Activated naive CD8-positive, alpha-beta T cell treated with anti-CD3 and anti-CD28 coated beads for 36 hours (primary cell): Measurements from ENCODE around the gene MANEAL. TPM values are rescaled to one million over a fixed set of nuclear protein-coding genes. Genes with fewer than 3 reads are reported as not detected.
A peak's percentile ranks its signal among the peaks of the same experiment; 100 is the strongest.
"Not testable (repeated sequence)": the region's sequence is repeated elsewhere in the genome, so short reads cannot be mapped to it uniquely, and the experiment has no call there.

Experiments used
- DNase-seq: peaks from one replicate; pipeline ENCODE4 v3.0.0; 2021
- H3K27ac Mint-ChIP-seq: one replicate; pipeline ENCODE4 v1.8.0; 2022; ENCODE audit warnings: mild to moderate bottlenecking, moderate library complexity, mixed read lengths
- H3K27me3 Mint-ChIP-seq: one replicate; pipeline ENCODE4 v1.8.0; 2022; ENCODE audit warnings: mild to moderate bottlenecking, mixed read lengths
- H3K36me3 Mint-ChIP-seq: one replicate; pipeline ENCODE4 v1.8.0; 2021; ENCODE audit warnings: mild to moderate bottlenecking, mixed read lengths
- H3K4me1 Mint-ChIP-seq: one replicate; pipeline ENCODE4 v1.8.0; 2021; ENCODE audit warnings: mixed read lengths
- H3K4me3 Mint-ChIP-seq: one replicate; pipeline ENCODE4 v1.8.0; 2022; ENCODE audit warnings: mild to moderate bottlenecking, moderate library complexity, mixed read lengths
- H3K9me3 Mint-ChIP-seq: one replicate; pipeline ENCODE4 v1.8.0; 2022; ENCODE audit warnings: mixed read lengths
- total RNA-seq, 2 experiments: library from RNA; stranded (reverse); gene quantifications; one replicate each; pipeline ENCODE4 v1.2.3, GENCODE V29; 2021

Gene MANEAL
- total RNA-seq, 2 experiments from 2014 or later: 1.5 TPM

DNA sequence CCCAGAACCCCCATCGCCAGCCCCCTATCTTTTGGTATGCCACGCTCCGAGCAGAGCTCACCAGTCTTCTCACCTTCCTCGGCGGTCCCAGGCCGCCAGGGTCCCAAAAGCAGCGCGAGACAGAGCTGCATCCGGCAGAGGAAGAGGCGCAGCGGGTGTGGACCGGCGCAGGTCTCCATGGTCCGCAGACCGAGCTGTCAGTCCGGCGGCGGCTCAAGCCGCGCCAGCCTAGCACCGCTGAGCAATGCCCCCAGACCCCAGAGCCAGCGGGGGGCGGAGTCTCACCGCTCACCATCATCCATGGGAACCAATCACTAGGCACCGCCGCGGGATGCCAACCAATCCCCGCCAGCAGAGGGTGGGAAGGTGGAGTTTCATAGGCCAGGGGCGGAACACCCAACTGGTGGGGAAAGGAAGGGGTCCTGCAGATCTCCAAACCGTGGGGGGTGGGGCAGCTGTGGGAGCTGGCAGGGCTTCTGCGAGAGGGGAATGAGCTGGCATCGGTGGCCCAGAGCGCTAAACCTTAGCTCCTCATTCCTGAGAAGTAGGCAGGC lies 28.7 kb upstream of the MANEAL start, which contains the start of gene EPHA10:
Gene EPHA10 (minus strand): TSS at position 233 of the 554 bp plus-strand sequence. CDS start 54 bp downstream, at position 179.
- H3K36me3 Mint-ChIP-seq: peaks cover 2% of the 10 kb centered on the region
- peak within 1 kb of the TSS; percentile 39 for H3K4me3 Mint-ChIP-seq
- peaks cover 80% of the 10 kb centered on the region for H3K27me3 Mint-ChIP-seq
- peaks cover 17% of the 10 kb centered on the region for H3K4me1 Mint-ChIP-seq
- DNase-seq: no peak
- H3K9me3 Mint-ChIP-seq: peaks cover 6% of the 10 kb centered on the region
- no peak within 1 kb of the TSS for H3K27ac Mint-ChIP-seq

DNA sequence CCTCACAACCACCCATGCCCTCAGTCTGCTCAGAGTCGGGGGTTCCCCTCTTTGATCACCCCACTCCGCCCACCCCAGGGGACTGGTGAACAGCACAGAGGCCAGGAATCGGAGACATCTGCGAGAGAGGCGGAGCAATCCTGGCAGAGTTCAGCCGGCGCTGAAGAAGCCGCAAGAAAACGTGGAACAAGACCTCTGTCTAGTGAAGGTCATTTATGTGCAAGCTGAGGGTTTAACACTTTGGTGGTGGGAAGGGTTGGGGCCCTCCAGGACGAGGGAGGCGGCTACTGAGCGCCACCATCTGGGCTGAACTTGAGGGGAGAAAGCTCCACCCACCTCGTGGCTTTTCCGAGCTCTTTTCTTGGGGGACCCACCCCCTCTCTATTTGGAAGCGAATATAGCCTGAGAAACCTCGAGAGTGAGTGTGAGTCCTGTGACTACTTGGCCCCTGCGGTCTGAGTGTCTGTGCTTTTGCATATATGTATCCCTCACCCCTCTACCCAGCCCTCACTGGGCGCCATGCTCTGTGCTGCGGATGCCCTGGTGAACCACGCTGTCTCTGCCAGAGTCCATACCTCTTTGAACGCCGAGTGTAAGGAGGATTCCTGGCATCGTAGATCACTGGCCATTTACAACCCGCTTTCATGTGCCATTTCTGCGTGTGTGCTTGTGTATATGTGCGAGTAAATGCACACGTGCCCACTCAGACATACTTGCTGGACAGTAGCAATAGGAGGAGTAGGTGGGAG lies 27.6 kb upstream of the MANEAL start:
- Mint-ChIP-seq H3K27me3 (peaks cover 89% of the 10 kb centered on the region), H3K4me1 (peaks cover 17% of the 10 kb centered on the region), H3K4me3 (peak overlapping the region; percentile 38), H3K27ac (no peak overlapping the region), H3K36me3 (peaks cover 2% of the 10 kb centered on the region), H3K9me3 (peaks cover 6% of the 10 kb centered on the region)
- DNase-seq: peak; percentile 38

DNA sequence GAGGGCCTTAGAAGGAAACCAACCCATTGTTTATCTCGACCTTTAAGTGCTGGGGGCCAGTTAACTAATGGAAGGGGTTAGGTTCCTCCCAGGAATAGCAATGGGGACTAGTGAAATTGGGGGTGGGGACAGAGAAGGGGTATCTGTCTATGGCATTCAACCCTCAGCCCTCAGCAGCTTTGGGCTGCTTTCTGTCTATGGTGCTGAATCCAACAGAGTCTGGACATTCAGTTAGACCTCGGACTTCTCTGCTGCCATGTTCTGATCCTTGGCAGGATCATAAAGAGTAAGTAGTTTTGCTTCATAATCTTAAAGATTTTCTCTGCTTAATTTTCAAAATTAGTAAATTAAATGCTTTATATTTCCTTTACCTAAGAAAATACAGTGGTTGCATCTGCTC lies 26.2 kb upstream of the MANEAL start:
- peaks cover 6% of the 10 kb centered on the region for H3K9me3 Mint-ChIP-seq
- peaks cover 2% of the 10 kb centered on the region for H3K36me3 Mint-ChIP-seq
- DNase-seq: no peak
- H3K27ac Mint-ChIP-seq: no peak overlapping the region
- H3K4me3 Mint-ChIP-seq: no peak overlapping the region
- H3K27me3 Mint-ChIP-seq: peaks cover 84% of the 10 kb centered on the region
- H3K4me1 Mint-ChIP-seq: peaks cover 17% of the 10 kb centered on the region

DNA sequence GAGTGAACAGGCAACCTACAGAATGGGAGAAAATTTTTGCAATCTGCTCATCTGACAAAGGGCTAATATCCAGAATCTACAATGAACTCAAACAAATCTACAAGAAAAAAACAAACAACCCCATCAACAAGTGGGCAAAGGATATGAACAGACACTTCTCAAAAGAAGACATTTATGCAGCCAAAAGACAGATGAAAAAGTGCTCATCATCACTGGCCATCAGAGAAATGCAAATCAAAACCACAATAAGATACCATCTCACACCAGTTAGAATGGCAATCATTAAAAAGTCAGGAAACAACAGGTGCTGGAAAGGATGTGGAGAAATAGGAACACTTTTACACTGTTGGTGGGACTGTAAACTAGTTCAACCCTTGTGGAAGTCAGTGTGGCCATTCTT lies 22.2 kb upstream of the MANEAL start:
- H3K27me3 Mint-ChIP-seq: peaks cover 56% of the 10 kb centered on the region
- H3K4me3 Mint-ChIP-seq, H3K36me3 Mint-ChIP-seq, H3K27ac Mint-ChIP-seq, DNase-seq, H3K4me1 Mint-ChIP-seq, H3K9me3 Mint-ChIP-seq: not testable (repeated sequence)

DNA sequence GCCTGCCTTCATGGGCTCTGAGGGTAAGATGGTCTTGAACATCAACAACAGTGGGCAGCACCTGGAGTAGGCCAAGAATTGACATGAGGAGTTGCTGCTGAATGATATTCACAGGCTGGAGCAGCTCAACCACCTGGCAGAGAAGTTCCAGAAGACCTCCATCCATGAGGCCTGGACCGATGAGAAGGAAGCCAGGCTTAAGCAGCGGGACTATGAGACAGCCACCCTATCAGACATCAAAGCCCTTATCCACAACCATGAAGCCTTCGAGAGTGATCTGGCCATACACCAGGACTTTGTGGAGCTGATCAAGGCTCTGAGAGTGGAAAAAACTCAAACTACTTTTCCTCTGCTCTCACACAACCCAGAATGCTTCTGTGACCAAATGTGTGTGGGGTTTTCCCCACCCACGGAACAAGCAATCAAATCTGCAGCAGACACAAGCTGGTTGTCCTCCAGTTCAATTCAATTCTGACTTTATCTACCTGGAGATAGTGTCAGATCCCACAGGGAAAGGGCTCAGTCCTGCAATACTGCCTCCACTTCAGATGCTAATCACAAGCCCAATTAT lies 16.6 kb upstream of the MANEAL start:
- H3K36me3 Mint-ChIP-seq: no peaks in the 10 kb centered on the region
- H3K27ac Mint-ChIP-seq: peak overlapping the region; percentile 44
- peaks cover 22% of the 10 kb centered on the region for H3K27me3 Mint-ChIP-seq
- DNase-seq: peak; percentile 46
- H3K4me3 Mint-ChIP-seq: no peak overlapping the region
- no peaks in the 10 kb centered on the region for H3K9me3 Mint-ChIP-seq
- peaks cover 12% of the 10 kb centered on the region for H3K4me1 Mint-ChIP-seq

DNA sequence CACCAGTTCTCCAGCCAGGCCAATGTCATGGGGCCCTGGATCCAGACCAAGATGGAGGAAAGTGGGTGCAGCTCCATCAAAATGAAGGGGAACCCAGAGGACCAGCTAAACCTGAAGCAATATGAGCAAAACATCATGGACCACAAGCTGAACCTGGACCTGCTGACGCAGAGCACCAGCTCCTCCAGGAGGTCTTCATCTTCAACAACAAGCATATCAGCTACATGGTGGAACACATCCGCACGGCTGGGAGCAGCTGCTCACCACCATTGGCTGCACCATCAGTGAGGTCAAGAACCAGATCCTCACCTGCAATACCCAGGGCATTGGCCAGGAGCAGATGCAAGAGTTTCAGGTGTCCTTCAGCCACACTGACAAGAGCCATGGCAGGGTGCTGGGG lies 15.0 kb upstream of the MANEAL start:
- Mint-ChIP-seq H3K27ac (no peak overlapping the region), H3K36me3 (no peaks in the 10 kb centered on the region), H3K27me3 (peaks cover 12% of the 10 kb centered on the region), H3K4me3 (no peak overlapping the region), H3K4me1 (peaks cover 12% of the 10 kb centered on the region), H3K9me3 (no peaks in the 10 kb centered on the region)
- no peak for DNase-seq

DNA sequence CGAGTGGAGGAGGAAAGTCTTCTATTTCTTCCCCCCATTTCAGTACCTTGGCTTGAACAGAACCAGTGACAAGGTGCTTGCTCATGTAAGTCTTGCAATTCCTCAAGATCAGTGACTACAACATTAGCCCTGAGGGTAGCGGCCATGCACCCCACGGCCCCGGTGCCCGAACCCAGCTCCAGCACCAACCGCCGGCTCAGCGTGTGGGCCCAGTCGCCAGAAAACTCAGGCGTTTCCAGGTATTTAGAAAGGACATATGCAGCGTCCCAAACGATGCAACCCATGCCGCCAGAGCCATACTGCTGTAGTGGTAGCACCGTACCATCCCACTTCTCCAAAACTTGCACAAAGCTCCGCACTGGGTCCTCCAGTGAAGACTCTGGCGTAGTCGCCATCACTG lies 11.2 kb upstream of the MANEAL start:
- no peak overlapping the region for H3K27ac Mint-ChIP-seq

DNA sequence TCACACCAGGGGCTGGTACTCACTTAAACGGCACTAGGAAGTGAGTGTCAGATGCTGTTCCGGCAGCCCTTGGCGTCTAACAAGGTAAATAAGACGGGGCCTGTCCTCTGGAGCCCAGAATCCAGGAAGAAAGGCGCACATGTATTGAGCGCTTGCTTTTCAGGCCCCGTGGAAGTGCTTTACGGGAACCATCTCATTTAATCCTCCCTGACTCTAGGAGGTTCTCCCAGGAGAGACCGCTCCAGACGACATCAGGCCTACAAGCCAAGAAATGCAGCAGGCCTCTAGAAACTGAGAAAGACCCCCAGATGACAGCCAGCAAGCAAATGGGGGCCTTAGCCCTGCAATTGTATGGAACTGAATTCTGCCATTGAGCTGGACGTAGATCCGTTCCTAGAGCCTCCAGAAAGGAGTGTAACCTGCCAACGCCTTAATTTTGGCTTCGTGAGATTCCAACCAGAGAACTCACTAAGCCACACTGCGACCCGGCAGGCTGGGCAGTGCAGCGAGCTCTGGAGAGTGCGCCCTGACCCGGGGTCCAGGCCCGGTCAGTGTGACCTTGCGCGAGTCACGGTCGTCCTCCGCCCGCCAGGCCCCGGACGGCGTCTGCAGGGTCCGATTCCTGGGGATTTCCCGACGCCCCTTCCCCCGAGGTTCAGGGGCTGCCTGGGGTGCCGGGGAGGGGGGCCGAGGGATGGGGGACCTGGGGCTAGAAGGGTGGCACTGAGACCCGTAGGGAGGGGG lies 532 bp upstream of the MANEAL start:
- H3K27ac Mint-ChIP-seq: no peak overlapping the region
- no peaks in the 10 kb centered on the region for H3K9me3 Mint-ChIP-seq
- H3K4me3 Mint-ChIP-seq: peak overlapping the region; percentile 14
- peaks cover 48% of the 10 kb centered on the region for H3K27me3 Mint-ChIP-seq
- no peaks in the 10 kb centered on the region for H3K36me3 Mint-ChIP-seq
- H3K4me1 Mint-ChIP-seq: peaks cover 15% of the 10 kb centered on the region
- DNase-seq: no peak

More for the DNA sequence above, 11.2 kb upstream of the MANEAL start:
- no peaks in the 10 kb centered on the region for H3K9me3 Mint-ChIP-seq
- no peaks in the 10 kb centered on the region for H3K36me3 Mint-ChIP-seq
- peaks cover under 1% of the 10 kb centered on the region for H3K4me1 Mint-ChIP-seq
- no peak overlapping the region for H3K4me3 Mint-ChIP-seq
- peaks cover 27% of the 10 kb centered on the region for H3K27me3 Mint-ChIP-seq
- no peak for DNase-seq

DNA sequence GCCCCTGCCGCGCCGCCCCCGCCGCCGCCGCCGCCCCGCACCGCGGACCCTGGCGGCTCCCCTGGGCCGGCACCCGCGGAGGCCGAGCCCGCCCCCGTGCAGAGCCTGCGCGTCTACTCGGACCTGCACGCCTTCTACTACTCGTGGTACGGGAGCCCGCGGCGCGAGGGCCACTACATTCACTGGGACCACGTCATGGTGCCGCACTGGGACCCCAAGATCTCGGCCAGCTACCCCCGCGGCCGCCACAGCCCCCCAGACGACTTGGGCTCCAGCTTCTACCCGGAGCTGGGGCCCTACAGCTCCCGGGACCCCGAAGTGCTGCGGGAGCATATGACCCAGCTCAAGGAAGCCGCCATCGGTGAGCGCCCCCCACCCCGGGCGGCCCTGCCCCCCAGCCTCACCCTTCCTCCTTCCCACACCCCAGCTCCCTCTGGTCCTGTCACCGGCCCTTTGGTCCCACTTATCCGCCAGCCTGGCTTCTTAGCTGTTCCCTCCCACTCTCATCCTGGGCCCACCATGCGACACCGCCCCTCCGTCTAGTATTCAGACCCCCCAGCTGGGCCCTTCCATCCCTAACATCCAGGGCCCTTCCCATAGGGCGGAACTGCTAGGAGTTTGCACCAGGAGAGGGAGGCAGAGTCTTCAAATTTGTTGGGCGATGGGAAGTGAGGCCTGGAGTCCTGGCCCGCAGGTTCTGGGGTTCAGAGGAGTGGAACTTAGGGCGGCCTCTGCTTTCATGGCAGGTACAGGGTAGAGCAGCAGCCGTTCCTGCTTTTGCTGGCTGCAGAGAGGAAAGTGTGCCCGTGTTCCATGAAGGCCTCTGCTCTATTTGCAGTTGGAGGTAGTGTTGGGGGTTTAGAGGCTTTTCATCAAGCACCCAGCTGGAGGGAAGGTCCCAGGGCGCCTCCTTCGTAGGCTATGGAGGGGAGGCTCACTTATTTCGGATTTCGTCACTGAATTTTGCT lies 1.0 kb downstream of the MANEAL start:
- Mint-ChIP-seq H3K9me3 (no peaks in the 10 kb centered on the region), H3K4me1 (peaks cover 15% of the 10 kb centered on the region), H3K4me3 (peak overlapping the region; percentile 66), H3K36me3 (peaks cover 3% of the 10 kb centered on the region), H3K27ac (no peak overlapping the region), H3K27me3 (peaks cover 39% of the 10 kb centered on the region)
- no peak for DNase-seq

DNA sequence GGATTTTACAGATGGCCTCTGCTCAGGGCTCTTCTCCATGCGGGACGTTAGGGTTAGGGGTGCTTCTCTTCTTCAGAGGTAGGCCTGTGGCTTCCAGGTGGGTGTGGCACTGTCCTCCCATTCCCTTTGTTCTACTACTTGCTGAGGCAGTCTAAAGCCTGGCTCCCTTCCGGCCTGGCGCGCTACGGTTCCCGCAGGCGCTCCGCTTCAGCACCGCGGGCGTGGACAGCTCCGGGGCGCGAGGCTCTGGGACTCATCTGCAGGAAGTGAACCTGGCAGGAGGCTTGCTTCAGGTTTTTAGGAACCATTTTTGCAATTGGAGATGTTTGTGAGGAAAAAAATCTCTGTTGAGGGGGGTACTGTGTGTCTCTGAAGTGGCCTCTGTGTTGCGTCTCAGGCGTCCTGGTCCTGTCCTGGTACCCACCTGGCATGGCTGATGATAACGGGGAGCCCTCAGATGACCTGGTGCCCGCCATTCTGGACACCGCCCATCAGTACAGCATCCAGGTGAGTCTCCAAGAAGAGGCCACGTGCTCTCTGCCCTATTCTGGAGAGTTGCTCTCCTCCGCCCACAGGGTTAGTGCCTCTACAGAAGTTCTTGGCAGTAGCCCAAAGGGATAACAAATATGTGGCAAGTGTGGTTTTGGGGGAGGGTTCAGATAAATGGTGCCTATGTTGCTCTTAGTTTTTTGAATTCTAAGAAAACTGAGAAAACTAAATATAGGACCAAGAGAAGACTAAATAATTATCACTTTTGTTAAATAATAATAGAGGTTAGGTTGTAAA lies 1.9 kb downstream of the MANEAL start:
- Mint-ChIP-seq H3K4me1 (peaks cover 15% of the 10 kb centered on the region), H3K27me3 (peaks cover 39% of the 10 kb centered on the region), H3K27ac (no peak overlapping the region), H3K36me3 (peaks cover 3% of the 10 kb centered on the region), H3K9me3 (no peaks in the 10 kb centered on the region), H3K4me3 (peak overlapping the region; percentile 62)
- DNase-seq: peak; percentile 61

DNA sequence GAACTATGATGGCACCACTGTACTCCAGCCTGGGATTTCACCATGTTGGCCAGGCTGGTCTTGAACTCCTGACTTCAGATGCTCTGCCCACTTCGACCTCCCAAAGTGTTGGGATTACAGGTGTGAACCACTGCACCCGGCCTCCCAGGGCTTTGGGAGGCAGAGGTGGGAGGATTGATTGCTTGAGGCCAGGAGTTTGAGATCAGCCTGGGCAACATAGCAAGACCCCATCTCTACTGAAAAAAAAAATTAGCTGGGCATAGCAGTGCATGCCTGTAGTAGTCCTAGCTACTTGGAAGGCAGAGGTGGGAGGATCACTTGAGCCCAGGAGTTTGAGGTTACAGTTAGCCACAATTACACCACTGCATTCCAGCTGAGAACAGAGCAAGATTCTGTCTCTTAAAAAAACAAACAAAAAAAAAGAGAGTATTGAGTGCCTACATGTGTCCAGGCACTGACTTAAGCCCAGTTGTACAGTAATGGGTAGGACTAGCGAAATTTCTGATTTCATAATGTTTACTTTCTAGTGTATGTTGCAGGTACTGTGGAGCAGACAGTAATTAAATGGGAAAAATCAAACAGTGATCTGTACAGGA lies 4.2 kb downstream of the MANEAL start:
- peaks cover 20% of the 10 kb centered on the region for H3K27me3 Mint-ChIP-seq
- H3K4me1 Mint-ChIP-seq: peaks cover 15% of the 10 kb centered on the region
- DNase-seq: no peak
- no peaks in the 10 kb centered on the region for H3K9me3 Mint-ChIP-seq
- peaks cover 16% of the 10 kb centered on the region for H3K36me3 Mint-ChIP-seq
- no peak overlapping the region for H3K27ac Mint-ChIP-seq
- no peak overlapping the region for H3K4me3 Mint-ChIP-seq

DNA sequence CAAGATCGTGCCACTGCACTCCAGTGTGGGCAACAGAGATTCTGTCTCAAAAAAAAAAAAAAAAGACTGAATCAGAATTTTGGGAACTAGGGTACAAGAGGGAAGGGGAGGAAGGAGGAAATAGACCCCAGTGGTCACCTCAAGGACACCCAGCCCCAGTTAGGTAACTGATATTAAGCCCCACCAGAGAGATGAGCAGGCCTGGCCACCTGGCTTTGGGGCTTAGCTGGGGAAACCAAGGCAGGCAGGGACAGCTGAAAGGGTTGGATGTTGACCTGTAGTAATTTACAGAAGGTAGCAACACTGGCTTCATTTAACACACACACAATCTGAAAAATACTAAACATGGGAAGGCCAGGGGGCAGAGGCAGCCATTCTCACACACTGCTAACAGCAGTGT lies 8.8 kb downstream of the MANEAL start:
- Mint-ChIP-seq H3K27ac (no peak overlapping the region), H3K9me3 (no peaks in the 10 kb centered on the region), H3K27me3 (no peaks in the 10 kb centered on the region), H3K4me1 (peaks cover 18% of the 10 kb centered on the region), H3K36me3 (peaks cover 57% of the 10 kb centered on the region), H3K4me3 (no peak overlapping the region)
- DNase-seq: no peak

DNA sequence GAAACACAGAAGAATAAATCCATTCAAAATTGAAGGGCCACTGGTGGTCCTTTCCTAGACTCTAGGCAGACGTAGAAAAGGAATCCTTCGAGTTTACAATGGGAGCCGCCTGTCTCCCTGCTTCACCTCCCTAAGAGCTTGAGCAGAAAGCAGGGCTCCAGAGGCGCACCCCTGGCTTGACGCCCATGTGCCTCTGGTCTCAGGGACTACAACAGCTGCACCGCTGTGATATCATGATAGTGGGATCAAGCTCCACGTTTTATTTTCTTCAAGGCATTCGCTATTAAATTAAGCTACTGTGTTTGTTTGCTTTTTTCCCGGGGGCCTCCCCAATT lies 13.5 kb downstream of the MANEAL start:
- H3K27ac Mint-ChIP-seq: peak overlapping the region; percentile 87
- H3K27me3 Mint-ChIP-seq: no peaks in the 10 kb centered on the region
- H3K36me3 Mint-ChIP-seq: peaks cover 56% of the 10 kb centered on the region
- peak overlapping the region; percentile 86 for H3K4me3 Mint-ChIP-seq
- H3K4me1 Mint-ChIP-seq: peaks cover 37% of the 10 kb centered on the region
- no peak for DNase-seq
- no peaks in the 10 kb centered on the region for H3K9me3 Mint-ChIP-seq
